ENCODE results near the gene TMEM129. TPM values are rescaled to one million over a fixed set of nuclear protein-coding genes. Genes with fewer than 3 reads are reported as not detected.

TMEM129 gene
- total RNA-seq, 1 donor from 2014 or later: 33.6 TPM

GRCh38 chr4:1721666-1722550, 785 bp upstream of the TMEM129 start:
- no peak for DNase-seq (ENCODE audit: low spot score)

- no peak for DNase-seq (ENCODE audit: low spot score)
Measured at GRCh38 chr4:1720163-1720983, 750 bp downstream of the TMEM129 start.

GRCh38 chr4:1718095-1718850, 2.9 kb downstream of the TMEM129 start:
- DNase-seq (ENCODE audit: low spot score): no peak

DNA sequence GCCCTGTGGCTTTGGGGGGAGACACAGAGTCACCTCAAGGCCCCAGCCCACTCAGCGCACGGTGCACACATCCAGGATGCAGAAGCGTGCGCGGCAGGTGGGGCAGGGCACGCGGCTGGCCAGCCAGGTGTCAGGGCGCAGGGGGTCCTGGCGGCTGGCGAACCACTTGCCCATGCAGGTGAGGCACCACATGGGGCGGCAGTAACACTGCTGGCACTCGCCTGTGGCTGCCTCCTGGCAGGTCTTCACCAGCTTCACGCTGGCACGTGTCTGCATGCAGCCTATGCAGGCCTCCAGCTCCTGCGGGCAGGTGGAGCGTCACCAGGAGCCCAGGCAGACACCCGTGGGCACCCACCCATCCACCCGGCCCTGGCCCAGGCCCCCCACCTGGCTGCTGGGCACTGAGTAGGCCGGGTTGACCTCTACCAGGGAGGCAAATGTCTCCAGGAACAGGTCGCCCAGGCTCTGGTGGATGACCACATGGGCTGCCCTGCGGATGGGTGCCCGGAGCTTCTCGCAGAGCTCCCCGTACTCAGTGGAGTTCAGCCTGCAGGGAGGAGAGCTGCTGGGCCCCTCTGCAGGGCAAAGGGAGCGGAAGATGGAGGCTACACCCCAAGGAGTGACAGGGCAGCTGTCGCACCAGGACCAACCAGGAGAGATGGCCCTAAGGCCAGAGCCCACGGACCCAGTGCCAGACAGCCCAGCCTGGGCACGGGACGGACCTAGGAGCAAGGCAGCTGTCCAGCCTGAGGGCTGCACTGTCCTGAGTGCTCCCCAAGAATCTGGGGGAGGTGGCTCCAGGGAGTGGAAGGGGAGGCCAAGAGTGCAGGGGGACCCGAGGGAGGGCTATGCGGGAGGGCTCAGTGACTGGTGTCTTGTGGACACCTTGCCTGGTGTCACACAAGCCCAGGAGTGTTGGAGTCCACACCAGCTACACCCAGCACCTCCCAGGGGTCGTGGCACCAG, 3.7 kb downstream of the TMEM129 start:
- no peak for DNase-seq (ENCODE audit: low spot score)

GRCh38 chr4:1716065-1716945, 4.8 kb downstream of the TMEM129 start:
- DNase-seq (ENCODE audit: low spot score): no peak

DNA sequence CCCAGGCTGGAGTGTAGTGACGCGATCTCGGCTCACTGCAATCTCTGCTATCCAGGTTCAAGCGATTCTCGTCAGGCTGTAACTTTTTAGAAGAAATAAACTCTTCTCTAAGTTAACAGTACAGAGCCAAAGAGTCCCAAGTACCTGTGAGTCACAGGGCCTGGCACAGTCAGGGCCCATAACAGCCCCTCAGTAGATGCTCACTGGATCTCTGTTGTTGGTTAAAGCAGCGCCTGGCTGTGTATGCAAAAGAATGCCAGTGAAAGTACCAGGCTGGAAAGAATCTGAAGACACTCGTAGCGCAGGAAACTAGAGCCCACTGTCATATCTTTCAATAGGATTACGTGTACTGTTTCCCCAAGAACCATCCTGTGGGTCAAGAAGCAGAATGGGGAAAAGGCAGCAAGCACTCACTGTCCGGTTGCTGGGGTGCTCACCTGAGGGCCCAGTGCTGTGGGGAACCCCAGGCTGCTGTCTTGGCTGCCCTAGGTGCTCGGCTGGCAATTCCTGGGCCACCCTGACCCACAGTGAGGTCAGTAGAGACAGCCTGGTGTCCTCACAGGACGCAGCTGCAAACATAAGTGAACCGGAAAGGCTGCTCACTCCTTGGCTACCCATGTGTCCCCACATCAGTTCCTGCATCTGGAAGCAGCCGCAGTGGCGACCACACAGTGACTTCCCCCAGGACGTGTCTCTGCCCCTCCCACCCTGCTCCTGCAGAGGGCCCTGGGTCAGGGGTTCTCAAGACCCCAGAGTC, 5.9 kb downstream of the TMEM129 start:
- DNase-seq (ENCODE audit: low spot score): no peak

- no peak for DNase-seq (ENCODE audit: low spot score)
Measured at GRCh38 chr4:1714303-1715001, 6.7 kb downstream of the TMEM129 start.

- DNase-seq (ENCODE audit: low spot score): no peak
Measured at GRCh38 chr4:1713003-1713851, 7.9 kb downstream of the TMEM129 start.

DNA sequence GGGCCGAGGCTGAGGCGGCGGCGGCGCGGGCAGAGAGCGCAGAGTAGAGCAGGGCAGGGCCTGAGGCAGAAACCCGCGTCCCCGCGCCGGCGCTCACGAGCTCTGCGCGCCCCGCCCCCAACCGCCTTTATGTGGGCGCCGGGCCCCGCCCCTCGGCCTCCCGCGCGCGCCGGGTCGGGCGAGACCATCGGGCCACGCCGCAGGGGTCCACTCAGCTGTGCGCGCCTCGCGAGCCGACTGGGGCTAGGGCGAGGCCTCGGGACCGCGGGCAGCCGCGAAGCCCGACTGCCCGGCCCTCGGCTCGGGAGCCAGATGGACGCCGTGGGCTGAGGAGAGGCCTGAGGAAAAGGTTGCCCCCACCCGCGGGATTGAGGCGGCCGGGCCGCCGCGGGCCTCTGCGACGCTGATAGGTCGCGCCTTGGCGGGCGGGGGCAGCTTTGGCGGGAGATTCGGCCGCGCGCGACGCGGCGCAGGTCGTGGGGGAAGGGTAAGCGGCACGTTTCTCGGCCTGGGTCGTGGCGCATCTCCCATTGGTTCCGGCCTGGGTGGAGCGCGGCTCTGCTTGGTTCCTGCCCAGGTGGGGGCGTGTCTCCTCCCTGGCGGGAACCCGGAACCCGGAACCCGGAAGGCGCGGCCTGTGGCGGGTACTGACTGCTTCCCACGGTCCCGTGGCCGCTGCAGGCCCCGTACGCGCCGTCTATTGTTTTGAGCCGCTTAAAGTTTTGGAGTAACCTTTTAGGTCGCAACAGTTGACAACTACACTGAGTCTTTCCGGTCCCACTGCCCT, 8.7 kb downstream of the TMEM129 start, which contains the start of gene SLBP:
SLBP (minus strand) TSS at position 104 of the 787 bp plus-strand sequence. CDS start 131 bp downstream, outside the sequence.
- DNase-seq (ENCODE audit: low spot score): peak; percentile 99

DNA sequence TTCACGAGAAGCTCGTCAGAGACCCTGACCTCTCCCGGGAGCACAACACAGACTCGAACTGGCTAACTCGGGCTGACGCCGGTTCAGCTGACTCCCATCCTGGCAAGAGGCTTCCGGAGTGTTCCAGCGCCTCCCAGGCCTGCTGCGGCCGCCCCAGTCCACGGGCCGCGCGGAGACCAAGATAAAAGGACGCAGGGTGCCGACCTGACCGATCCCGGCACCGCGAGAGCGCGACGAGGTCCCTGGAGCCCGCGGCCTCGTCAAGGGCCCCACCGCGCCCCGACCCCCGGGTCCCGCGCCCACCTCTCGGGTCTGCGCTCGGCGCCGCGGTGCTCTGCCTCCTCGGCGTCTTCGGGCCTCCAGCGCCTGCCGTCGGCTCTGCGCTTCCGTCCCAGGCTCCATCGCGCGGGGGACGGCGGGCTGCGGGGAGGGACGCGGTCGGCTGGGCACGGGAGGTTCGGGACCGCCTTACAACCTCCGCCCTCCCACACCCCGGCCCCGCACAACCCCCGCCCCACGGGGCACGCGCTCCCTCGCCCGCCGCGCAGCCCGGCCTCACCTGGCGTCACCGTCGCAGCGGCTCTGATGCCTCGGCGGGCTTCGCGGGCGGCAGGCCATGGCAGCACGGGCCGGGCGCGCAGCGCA, 9.4 kb downstream of the TMEM129 start:
- no peak for DNase-seq (ENCODE audit: low spot score)

GRCh38 chr4:1711055-1711570, 10.0 kb downstream of the TMEM129 start:
- no peak for DNase-seq (ENCODE audit: low spot score)

DNA sequence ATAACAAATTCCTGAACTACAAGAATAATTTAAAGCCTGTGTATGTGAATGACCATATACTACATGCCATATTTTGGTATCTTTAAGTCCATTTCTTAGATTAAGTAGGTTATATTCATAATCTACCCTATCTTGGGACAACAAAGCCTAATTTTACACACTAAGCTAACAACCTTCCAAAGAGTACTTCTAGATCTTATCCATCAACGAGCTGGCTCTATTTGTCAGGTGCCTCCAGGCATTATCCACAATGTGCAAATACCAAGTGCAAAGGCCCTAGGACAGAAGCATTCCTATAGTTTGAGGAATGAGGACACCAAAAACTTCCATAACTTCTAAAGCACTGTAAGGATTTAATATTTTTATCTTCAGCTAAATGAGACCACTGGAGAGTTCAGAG, 12.5 kb downstream of the TMEM129 start:
- DNase-seq (ENCODE audit: low spot score): no peak

DNA sequence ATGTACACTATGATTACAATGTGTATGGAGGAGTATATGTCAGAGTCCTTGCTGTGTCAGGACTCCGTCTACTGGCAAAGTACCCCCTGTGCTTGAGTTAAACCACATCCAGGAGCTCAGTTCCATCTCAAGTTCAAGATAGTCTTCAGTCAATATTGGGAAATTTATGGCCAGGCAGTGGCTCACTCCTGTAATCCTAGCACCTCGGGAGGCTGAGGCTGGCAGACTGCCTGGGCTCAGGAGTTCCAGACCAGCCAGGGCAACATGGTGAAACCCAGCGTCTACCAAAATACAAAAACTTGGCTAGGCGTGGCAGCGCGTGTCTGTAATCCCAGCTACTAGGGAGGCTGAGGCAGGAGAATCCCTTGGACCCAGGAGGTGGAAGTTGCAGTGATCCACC, 14.8 kb downstream of the TMEM129 start:
- DNase-seq (ENCODE audit: low spot score): no peak

GRCh38 chr4:1705732-1706131, 15.4 kb downstream of the TMEM129 start:
- no peak for DNase-seq (ENCODE audit: low spot score)

- DNase-seq (ENCODE audit: low spot score): no peak
Measured at GRCh38 chr4:1703867-1704266, 17.3 kb downstream of the TMEM129 start.
